Measurements from ENCODE around the gene CDC34.

Gene CDC34

GRCh38 chr19:524062-524674 lies 7.4 kb upstream of the CDC34 start:
- no peak for TF ChIP-seq CTCF (IDR thresholded peaks at IDR 0.05; ENCODE audit: control insufficient read depth, insufficient read depth, low read depth, low read length, missing control alignments)
- H3K4me3 ChIP-seq (ENCODE audit: control insufficient read depth, low read depth, low read length): no peak overlapping the region
- DNase-seq (ENCODE audit: low read depth): no peak

- TF ChIP-seq CTCF (IDR thresholded peaks at IDR 0.05; ENCODE audit: control insufficient read depth, insufficient read depth, low read depth, low read length, missing control alignments): no peak
- DNase-seq (ENCODE audit: low read depth): no peak
- no peak overlapping the region for H3K4me3 ChIP-seq (ENCODE audit: control insufficient read depth, low read depth, low read length)
Observed at GRCh38 chr19:525029-525428, 6.5 kb upstream of the CDC34 start.

DNA sequence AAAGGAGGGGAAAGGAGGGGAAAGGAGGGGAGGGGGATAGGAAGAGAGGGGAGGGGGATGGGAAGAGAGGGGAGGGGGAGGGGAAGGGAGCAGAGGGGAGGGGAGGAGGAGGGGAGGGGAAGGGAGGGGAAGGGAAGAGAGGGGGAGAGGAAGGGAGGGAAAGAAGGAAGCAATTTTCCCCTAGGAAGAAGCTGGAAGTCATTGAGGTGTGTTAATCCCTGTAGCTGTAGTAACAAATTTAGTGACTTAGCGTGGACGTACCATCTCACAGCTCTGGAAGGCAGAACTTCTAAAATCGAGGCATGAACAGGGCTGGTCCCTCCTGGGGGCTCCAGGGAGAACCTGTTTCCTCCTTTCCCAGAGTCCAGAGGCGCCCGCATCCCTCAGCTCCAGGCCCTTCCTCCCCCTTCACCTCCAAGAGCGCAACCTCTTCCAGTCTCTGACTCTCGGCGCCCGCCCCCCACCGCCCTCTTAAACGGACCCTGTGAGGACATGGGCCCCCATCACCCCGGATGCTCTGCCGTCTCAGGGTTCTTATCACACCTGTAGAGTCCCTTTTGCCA lies 5.6 kb upstream of the CDC34 start:
- TF ChIP-seq CTCF (IDR thresholded peaks at IDR 0.05; ENCODE audit: control insufficient read depth, insufficient read depth, low read depth, low read length, missing control alignments): no peak
- DNase-seq (ENCODE audit: low read depth): no peak
- H3K4me3 ChIP-seq (ENCODE audit: control insufficient read depth, low read depth, low read length): no peak overlapping the region

GRCh38 chr19:530134-531008 lies 1.2 kb upstream of the CDC34 start:
- H3K4me3 ChIP-seq (ENCODE audit: control insufficient read depth, low read depth, low read length): peak overlapping the region; percentile 63
- DNase-seq (ENCODE audit: low read depth): no peak
- TF ChIP-seq CTCF (IDR thresholded peaks at IDR 0.05; ENCODE audit: control insufficient read depth, insufficient read depth, low read depth, low read length, missing control alignments): no peak

DNA sequence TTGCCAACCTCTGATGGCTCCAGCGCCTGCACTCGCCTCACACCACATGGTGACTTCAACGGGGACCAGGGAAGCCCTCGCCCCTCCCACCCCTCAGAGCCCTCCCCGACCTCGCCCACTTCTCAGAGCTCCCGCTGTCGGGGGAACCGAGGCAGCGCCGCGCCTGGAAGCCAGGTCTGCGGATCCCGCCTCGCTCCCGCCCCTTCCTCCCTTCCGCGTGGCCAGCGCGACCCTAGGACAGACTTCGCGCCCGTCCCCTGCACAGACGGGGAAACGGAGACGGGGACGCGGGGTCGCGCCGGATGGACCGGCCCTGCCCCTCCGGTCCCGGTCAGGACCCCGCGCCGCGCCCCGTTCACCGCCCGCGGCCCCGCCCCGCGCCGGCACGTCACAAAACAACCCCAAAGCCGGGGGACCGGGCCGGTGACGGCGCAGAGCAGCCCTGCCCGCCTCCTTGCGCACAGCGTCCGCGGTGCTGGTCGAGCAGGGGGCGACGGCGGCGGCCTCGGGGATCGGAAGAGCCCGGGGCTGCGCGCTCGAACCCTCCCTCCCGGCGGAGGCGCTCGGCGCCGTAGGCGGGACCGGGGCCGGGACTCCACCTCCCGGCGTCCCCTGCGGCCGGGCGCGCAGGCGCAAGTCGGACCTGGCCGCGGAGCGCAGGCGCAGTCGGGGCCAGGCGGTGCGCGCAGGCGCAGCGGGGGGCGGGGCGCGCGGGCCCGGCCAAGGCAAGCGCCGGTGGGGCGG lies 379 bp upstream of the CDC34 start:
- H3K4me3 ChIP-seq (ENCODE audit: control insufficient read depth, low read depth, low read length): peak overlapping the region; percentile 98
- DNase-seq (ENCODE audit: low read depth): no peak
- no peak for TF ChIP-seq CTCF (IDR thresholded peaks at IDR 0.05; ENCODE audit: control insufficient read depth, insufficient read depth, low read depth, low read length, missing control alignments)
